KMS-11 (cell line): Measurements from ENCODE around the gene UGT1A8.

Experiments
- H2AFZ ChIP-seq: fragments of 200-600 bp; sonication (generic); 2 replicates; pipeline ENCODE4 v1.6.1; 2016; ENCODE audit warnings: antibody characterized with exemption, mixed run types, low read depth
- H3K27ac ChIP-seq: fragments of 200-600 bp; sonication (generic); 2 replicates; pipeline ENCODE4 v1.6.1; 2016; ENCODE audit warnings: mild to moderate bottlenecking, mixed run types
- H3K27me3 ChIP-seq: fragments of 200-600 bp; sonication (generic); 2 replicates; pipeline ENCODE4 v1.6.1; 2017; ENCODE audit warnings: mild to moderate bottlenecking, low read depth, mixed run types, moderate library complexity; ENCODE audit not compliant: insufficient read depth
- H3K36me3 ChIP-seq: fragments of 200-600 bp; sonication (generic); 2 replicates; pipeline ENCODE4 v1.6.1; 2017; ENCODE audit warnings: mild to moderate bottlenecking, mixed run types; ENCODE audit not compliant: insufficient read depth
- H3K4me1 ChIP-seq: fragments of 200-600 bp; sonication (generic); 2 replicates; pipeline ENCODE4 v1.6.1; 2016; ENCODE audit warnings: mild to moderate bottlenecking, low read depth, mixed run types; ENCODE audit not compliant: poor library complexity, severe bottlenecking
- H3K4me2 ChIP-seq: fragments of 200-600 bp; sonication (generic); 2 replicates; pipeline ENCODE4 v1.7.0; 2016; ENCODE audit warnings: mild to moderate bottlenecking, mixed run types
- H3K4me3 ChIP-seq: fragments of 200-600 bp; sonication (generic); IDR thresholded peaks from 2 replicates; pipeline ENCODE4 v1.6.1; 2017; ENCODE audit warnings: low read depth, low read length, mixed read lengths; ENCODE audit not compliant: insufficient read depth
- H3K79me2 ChIP-seq: fragments of 200-600 bp; sonication (generic); 2 replicates; pipeline ENCODE4 v1.6.1; 2016; ENCODE audit warnings: low read depth, mixed run types; ENCODE audit not compliant: insufficient read depth
- H3K9ac ChIP-seq: fragments of 200-600 bp; sonication (generic); 2 replicates; pipeline ENCODE4 v1.6.1; 2016; ENCODE audit warnings: mild to moderate bottlenecking, mixed run types
- H4K20me1 ChIP-seq: fragments of 200-600 bp; sonication (generic); 2 replicates; pipeline ENCODE4 v1.6.1; 2016; ENCODE audit warnings: mild to moderate bottlenecking, mixed run types; ENCODE audit not compliant: insufficient read depth
- CTCF ChIP-seq: fragments of 200-600 bp; sonication (generic); conservative IDR thresholded peaks from 2 replicates; pipeline ENCODE4 v1.6.1; 2017; ENCODE audit warnings: low read depth, mild to moderate bottlenecking, antibody characterized with exemption, low read length, moderate library complexity, mixed read lengths

Gene UGT1A8

DNA sequence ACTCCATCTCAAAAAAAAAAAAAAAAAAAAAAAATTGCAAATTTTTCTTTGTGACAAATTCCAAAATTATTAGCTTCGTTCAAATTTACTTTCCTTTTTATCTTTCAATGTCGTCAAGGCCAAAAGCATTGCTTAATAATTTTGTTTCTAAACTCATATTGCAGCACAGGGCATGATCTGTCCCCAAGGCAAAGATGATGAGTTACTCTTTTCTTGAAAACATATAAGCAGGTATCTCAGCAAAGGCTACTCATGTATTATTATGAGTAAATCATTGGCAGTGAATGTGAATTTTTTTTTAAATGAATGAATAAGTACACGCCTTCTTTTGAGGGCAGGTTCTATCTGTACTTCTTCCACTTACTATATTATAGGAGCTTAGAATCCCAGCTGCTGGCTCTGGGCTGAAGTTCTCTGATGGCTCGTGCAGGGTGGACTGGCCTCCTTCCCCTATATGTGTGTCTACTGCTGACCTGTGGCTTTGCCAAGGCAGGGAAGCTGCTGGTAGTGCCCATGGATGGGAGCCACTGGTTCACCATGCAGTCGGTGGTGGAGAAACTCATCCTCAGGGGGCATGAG lies 64.2 kb downstream of the UGT1A8 start, which contains the start of gene UGT1A7:
UGT1A7 (plus strand) TSS at position 381 of the 579 bp plus-strand sequence; CDS start at position 418, 37 bp downstream.
- no peaks in the 10 kb centered on the region; the same call in 1 of the 2 replicates for H3K27me3 ChIP-seq
- no peaks in the 10 kb centered on the region for H3K36me3 ChIP-seq
- H3K4me2 ChIP-seq: no peak within 1 kb of the TSS
- no peaks in the 10 kb centered on the region for H3K4me1 ChIP-seq
- no peak for TF ChIP-seq CTCF
- H3K27ac ChIP-seq: no peak within 1 kb of the TSS
- H3K4me3 ChIP-seq: no peak within 1 kb of the TSS
- no peak within 1 kb of the TSS for H2AFZ ChIP-seq
- no peak within 1 kb of the TSS for H3K9ac ChIP-seq
- no peaks in the 10 kb centered on the region for H3K79me2 ChIP-seq
- H4K20me1 ChIP-seq: no peaks in the 10 kb centered on the region

GRCh38 chr2:233684640-233685039 lies 67.2 kb downstream of the UGT1A8 start:
- H3K4me2 ChIP-seq: no peak overlapping the region
- no peaks in the 10 kb centered on the region for H3K36me3 ChIP-seq
- no peak for TF ChIP-seq CTCF
- H3K79me2 ChIP-seq: no peaks in the 10 kb centered on the region
- no peaks in the 10 kb centered on the region for H3K4me1 ChIP-seq
- H3K27ac ChIP-seq: no peak overlapping the region
- H3K9ac ChIP-seq: no peak overlapping the region
- H2AFZ ChIP-seq: no peak overlapping the region
- no peaks in the 10 kb centered on the region for H4K20me1 ChIP-seq
- H3K4me3 ChIP-seq: no peak overlapping the region
- no peaks in the 10 kb centered on the region; the same call in 1 of the 2 replicates for H3K27me3 ChIP-seq

DNA sequence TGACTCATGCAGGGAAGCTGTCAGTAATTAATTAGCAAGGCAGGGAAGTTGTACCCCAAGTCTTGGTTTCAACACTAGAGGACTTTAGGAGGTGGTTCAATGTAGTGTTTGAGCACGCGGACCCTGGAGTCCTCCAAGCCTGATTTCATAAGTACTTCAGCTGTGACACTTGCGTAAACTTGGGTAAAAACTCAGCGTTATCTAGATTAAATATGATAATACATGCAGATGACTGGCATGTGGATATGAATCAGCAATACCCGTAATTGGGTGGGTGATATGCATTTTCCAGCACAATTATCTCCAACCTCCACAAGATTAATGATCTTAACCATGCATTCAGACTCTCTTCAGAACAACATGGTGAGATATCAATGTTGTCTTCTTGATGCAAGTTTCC lies 69.5 kb downstream of the UGT1A8 start:
- Histone ChIP-seq H3K4me3 (no peak overlapping the region), H3K79me2 (no peaks in the 10 kb centered on the region), H4K20me1 (no peaks in the 10 kb centered on the region), H3K27ac (no peak overlapping the region), H3K36me3 (no peaks in the 10 kb centered on the region), H3K4me2 (no peak overlapping the region), H3K4me1 (no peaks in the 10 kb centered on the region), H2AFZ (no peak overlapping the region), H3K9ac (no peak overlapping the region), H3K27me3 (no peaks in the 10 kb centered on the region; the same call in 1 of the 2 replicates)
- TF ChIP-seq CTCF: no peak

DNA sequence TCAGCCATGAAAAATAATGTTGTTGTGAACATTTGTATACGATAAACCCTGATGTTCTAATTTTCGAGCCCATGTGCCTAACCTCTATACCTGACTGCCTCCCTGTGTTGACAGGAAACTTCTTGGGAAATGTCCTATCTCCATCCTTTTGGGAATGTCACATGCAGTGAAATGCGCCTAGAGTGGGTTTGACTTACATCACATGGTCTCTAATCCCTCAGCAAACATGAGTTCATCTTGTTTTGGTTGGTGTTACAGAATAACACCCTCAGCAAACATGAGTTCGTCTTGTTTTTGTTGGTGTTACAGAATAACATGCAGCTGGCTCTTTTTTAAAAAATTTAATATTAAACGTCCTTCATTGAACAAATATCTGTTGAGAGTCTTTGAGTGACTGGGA lies 70.9 kb downstream of the UGT1A8 start:
- TF ChIP-seq CTCF: no peak
- no peak overlapping the region for H3K4me3 ChIP-seq
- no peak overlapping the region for H3K9ac ChIP-seq
- no peaks in the 10 kb centered on the region; the same call in 1 of the 2 replicates for H3K27me3 ChIP-seq
- no peaks in the 10 kb centered on the region for H4K20me1 ChIP-seq
- H3K27ac ChIP-seq: no peak overlapping the region
- H3K79me2 ChIP-seq: no peaks in the 10 kb centered on the region
- no peak overlapping the region for H2AFZ ChIP-seq
- no peaks in the 10 kb centered on the region for H3K4me1 ChIP-seq
- H3K4me2 ChIP-seq: no peak overlapping the region
- no peaks in the 10 kb centered on the region for H3K36me3 ChIP-seq
